ENCODE data around the gene TMEM222.
"Not testable (repeated sequence)": the region's sequence is repeated elsewhere in the genome, so short reads cannot be mapped to it uniquely, and the experiment has no call there.

Gene TMEM222, protein sequence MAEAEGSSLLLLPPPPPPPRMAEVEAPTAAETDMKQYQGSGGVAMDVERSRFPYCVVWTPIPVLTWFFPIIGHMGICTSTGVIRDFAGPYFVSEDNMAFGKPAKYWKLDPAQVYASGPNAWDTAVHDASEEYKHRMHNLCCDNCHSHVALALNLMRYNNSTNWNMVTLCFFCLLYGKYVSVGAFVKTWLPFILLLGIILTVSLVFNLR

DNA sequence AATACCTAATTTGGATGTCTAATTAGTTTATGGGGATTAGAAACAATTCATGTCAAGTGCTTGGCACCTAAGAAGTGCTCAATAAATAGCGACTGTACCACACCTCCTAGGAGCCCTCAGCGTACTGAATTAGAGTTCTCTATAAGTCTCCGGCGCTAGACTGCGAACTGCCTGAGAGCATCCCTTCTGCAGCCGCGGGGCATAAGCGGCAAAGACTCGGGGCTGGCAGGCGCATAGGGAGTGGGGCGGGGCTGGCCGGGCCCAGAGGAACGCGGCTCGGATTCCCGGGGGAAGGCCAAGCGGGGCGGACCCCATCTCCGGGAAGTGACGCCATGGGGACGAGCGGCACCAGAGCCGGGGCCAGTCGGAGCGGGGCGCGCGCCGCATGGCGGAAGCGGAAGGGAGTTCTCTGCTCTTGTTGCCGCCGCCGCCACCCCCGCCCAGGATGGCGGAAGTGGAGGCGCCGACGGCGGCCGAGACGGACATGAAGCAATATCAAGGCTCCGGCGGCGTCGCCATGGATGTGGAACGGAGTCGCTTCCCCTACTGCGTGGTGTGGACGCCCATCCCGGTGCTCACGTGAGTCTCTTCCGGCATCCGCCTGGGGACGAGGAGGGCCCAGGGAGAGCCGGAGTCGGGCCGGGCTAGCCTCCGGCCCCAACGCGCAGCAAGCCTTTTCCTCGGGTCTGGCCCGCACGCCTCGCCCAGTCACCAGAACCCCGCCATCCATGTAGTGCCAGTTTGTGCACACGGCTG lies at the start of gene TMEM222:
Gene TMEM222 (plus strand): TSS at position 351 of the 756 bp plus-strand sequence. CDS start 35 bp downstream, at position 386.
- peak; percentile 95 for DNase-seq (ENCODE audit: low read depth)

DNA sequence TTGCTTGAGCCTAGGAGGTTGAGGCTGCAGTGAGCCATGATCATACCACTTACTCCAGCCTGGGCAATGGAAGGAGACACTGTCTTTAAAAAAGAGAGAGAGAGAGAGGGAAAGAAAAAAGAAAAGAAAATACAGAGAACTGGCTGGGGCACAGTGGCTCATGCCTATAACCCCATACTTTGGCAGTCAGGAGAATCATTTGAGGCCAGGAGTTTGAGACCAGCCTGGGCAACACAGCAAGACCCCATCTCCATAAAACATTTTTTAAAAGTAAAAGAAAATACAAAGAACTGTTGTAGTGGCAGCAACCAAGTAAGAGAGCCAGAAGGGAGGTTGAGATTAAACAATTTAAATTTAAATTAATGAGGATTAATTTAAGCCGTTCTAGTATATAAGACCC lies 47.8 kb upstream of the TMEM222 start:
- no peak for DNase-seq (ENCODE audit: low read depth)

DNA sequence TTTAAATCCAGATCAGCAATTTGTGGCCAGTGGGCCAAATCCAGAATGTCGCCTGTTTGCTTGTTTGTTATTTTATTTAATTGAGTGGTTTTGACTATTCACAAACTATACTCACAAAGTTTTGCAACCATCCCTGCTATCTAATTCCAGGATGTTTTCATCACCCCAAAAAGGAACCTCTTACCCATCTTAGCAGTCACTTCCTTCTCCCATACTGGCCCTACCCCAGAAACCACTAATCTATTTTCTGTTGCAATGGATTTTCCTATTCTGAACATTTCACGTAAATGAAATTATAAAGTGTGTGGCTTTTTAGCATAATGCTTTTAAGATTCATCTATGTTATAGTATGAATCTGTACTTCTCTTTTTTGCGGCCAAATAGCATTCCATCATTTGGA lies 46.3 kb upstream of the TMEM222 start:
- DNase-seq (ENCODE audit: low read depth), result no peak

DNA sequence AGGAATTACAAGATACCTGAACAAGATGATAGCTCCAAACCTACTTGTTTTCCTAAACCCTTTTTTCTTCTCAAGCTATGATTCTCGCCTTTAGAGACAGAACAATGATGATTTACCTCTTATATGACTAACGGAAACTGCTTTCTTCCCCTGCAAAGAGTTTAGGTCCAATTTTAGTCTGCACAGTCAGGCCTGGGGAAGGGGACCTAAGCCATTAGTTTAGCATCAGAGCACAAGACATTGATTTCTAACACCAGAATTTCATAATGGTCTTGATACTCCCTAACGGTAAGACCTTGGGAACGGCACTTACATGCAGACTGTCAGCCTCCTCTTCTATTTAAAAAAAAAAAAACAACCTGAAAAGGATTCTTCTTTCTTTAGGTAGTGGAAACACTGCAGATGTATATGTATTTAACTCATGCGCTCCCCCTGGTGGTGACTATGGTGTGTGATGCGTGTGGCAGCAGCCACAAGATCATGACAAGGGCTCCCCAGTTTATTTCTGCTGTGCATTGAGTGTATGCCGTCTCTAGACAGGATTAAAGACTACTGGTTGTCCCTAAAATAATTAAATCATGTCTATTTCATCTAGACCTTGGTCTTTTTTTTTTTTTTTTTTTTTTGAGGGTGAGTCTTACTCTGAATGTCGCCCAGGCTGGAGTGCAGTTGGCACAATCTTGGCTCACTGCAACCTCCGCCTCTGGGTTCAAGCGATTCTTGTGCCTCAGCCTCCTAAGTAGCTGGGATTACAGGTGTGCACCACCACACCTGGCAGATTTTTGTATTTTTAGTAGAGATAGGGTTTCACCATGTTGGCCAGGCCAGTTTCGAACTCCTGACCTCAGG lies 37.3 kb upstream of the TMEM222 start:
- peak; percentile 86 for DNase-seq (ENCODE audit: low read depth)

DNA sequence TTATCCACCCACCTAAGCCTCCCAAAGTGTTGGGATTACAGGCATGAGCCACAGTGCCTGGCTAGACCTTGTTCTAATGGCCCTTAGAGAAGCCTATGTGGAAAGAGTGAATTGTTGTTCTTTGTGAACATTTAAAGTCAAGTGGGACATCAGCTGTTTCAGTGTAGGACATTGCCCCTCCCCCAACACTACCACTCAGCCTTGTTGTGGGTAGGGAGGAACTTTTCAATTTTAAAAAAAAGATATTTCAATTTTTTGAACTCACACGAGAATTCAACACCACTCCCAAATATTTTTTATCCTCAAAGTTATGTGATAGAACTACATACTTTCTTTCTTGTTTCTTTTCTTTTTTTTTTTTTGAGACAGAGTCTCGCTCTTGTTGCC lies 36.7 kb upstream of the TMEM222 start:
- no peak for DNase-seq (ENCODE audit: low read depth)

DNA sequence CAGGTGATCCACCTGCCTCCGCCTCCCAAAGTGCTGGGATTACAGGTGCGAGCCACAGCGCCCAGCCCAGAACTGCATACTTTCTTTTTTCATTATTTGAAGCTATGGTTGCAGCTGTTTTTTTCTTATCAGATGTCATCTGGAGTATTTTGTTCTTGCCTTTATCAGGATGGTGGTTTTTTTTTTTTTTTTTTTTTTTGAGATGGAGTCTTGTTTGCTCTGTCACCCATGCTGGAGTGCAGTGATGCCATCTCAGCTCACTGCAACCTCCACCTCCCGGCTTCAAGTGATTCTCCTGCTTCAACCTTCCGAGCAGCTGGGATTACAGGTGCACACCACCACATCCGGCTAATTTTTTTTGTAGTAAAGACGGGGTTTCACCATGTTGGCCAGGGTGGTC lies 36.1 kb upstream of the TMEM222 start:
- not testable (repeated sequence) for DNase-seq (ENCODE audit: low read depth)

DNA sequence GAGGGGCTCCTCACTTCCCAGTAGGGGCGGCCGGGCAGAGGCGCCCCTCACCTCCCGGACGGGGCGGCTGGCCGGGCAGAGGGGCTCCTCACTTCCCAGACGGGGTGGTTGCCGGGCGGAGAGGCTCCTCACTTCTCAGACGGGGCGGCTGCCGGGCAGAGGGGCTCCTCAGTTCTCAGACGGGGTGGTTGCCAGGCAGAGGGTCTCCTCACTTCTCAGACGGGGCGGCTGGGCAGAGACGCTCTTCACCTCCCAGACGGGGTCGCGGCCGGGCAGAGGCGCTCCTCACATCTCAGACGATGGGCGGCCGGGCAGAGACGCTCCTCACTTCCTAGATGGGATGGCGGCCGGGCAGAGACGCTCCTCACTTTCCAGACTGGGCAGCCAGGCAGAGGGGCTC lies 32.8 kb upstream of the TMEM222 start:
- DNase-seq (ENCODE audit: low read depth), result not testable (repeated sequence)

DNA sequence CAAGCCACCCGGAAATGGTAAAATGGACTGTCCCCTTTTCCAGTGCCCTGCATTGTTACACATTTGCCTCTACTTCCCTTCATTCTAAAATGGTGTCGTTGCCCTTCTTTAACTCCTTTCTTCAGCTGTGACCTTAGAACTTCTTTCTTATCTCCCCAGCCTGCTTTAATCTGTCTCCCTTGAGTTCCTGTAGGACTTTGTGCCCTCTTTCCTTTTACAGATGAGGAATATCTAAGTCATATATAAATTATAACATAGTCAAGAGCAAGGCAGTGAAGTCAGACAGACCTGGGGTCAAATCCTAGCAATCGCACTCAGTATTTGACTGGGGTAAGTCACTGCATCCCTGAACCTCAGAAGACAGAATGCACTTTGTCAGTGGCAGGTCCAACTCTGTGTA lies 31.4 kb upstream of the TMEM222 start:
- DNase-seq (ENCODE audit: low read depth), result no peak

DNA sequence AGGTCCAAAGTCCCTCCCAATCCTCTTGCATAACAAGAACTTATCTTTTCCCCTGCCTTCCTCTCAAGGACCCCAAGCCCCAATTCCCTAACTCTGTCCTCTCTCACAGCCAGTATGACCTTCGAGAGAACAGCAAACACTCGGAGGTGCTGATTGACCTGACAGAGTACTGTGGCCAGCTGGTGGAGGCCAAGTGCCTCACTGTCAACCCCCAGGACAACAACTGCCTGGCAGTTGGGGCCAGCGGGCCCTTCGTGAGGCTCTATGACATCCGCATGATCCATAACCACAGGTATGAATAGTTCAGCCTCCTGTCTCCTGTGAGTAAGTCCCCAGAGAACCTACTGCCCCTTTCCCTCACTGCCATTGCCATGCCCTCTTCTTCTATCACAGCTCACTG lies 29.9 kb upstream of the TMEM222 start:
- DNase-seq (ENCODE audit: low read depth), result no peak

DNA sequence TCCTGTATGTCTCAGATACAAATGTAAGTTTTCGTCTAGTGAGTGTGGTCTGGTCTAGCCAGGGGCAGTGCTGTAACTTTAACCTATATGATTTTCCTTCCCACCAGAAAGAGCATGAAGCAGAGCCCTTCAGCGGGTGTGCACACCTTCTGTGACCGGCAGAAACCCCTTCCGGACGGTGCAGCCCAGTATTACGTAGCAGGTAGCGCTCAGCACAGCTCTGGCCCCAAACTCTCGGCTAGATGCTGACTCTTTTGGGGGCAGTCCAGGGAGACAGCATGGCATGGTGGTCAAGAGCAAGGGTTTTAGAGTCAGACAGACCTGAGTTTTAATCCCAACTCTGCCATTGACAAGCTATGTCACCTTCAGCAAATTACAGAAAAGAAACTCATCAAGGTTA lies 28.0 kb upstream of the TMEM222 start:
- no peak for DNase-seq (ENCODE audit: low read depth)

DNA sequence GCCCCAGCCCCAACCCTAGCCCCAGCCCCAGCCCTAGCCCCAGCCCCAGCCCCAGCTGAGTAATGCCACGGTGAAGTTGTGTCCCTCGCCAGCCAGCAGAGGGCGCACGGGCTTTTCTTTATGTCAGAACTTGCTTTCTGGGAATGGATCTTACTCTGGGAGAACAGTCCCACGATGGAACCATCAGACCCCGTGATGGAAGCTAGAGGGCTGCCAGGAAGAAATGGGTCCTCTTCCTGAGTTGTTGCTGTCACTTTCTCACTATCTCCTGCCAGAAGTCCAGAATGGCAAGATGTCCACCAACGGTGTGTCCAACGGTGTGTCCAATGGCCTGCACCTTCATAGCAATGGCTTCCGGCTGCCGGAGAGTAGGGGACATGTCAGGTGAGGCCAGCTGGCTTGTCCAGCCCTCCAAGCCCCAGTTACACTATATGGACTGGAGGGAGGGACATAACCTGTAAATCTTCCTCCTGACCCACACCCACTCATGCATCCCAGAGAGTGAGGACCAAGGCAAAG lies 25.1 kb upstream of the TMEM222 start:
- DNase-seq (ENCODE audit: low read depth), result peak; percentile 49

DNA sequence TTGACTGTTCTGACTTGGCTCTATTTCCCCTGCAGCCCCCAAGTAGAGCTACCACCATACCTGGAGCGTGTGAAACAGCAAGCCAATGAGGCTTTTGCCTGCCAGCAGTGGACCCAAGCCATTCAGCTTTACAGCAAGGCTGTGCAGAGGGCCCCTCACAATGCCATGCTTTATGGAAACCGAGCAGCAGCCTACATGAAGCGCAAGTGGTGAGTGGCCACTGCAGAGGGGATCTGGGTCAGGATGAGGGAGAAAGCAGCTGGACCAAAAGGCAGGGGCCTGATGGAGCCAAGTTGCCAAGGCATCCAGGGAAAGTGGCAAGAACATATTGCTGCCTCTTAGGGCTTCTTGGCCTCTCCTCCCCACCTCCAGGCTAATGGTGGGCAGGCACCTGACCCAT lies 24.1 kb upstream of the TMEM222 start:
- DNase-seq (ENCODE audit: low read depth), result no peak

DNA sequence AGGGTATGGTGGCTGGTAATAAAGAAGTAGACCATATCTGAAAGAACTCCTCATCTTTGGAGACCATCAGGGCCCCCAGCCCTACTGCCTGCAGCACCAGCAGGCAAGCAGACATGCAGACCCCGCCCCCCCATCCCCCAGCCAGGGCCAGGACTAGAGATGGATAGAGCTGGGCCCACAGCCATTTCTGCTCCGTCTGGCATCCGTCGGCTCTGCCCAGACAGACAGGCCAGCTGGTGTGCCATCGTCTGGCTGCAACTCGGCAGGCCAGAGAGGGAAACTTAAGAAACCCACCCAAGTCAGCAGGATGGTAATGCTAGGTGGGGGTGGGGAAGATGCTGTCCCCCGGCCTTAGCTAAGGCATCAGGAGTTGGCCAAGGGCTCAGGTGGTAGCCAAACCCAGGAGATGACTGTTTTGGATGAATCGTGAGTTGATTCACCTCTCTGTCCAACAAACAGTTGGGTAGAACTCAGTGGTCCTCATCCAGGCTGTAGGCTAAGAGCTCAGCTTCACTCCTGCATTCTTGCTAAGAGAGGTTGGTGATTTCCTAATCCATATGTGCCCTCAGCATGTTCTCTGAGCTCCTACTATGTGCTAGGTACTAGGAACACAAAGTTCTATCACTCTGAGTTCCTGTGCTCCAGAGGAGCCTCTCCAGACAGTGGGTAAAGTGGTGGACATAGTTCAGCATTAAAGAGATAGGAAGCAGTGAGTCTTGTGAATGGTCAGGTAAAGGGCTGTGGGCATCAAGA lies 23.2 kb upstream of the TMEM222 start:
- DNase-seq (ENCODE audit: low read depth), result no peak

DNA sequence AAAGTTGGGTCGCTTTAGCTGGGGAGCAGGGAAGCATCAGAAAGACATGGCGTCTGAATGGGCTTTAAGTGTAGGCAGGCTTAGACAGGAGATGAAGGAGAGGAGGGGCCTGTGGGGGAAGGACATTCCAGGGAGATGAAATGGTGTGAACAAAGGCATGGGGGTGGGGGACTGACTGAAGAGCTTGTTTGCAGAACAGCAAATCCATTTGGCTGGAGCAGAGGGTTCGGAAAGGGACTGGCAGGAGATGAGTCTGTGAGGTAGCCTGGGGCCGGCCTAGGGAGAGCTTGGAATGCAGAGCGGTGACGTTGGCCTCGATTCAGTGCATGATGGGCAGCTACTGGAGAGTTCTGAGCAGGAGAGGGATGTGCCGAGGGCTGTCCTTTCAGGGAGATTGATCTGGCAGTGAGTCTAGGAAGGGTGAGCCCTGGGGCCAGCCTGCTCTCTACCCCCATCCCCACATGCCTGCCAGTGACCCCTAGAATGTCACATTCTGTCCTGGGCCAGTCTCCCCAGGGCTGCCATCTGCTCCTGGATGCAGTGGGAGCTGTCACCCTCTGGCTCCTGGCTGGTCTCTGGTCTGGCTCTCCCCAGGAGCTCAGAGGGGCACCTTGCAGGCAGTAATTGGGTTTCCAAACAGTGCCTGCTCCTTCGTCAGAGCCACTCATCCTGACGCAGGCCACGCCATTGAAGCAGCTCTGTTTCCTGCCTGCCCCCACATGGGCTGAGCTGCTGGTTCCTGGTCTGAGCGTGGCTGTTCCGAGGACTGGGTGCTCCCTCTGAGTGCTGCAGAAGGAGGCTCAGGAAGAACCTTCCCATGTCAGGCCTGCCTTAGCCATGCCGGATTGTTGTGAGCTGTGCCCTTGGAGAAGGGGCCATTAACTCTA lies 22.3 kb upstream of the TMEM222 start:
- DNase-seq (ENCODE audit: low read depth), result no peak

DNA sequence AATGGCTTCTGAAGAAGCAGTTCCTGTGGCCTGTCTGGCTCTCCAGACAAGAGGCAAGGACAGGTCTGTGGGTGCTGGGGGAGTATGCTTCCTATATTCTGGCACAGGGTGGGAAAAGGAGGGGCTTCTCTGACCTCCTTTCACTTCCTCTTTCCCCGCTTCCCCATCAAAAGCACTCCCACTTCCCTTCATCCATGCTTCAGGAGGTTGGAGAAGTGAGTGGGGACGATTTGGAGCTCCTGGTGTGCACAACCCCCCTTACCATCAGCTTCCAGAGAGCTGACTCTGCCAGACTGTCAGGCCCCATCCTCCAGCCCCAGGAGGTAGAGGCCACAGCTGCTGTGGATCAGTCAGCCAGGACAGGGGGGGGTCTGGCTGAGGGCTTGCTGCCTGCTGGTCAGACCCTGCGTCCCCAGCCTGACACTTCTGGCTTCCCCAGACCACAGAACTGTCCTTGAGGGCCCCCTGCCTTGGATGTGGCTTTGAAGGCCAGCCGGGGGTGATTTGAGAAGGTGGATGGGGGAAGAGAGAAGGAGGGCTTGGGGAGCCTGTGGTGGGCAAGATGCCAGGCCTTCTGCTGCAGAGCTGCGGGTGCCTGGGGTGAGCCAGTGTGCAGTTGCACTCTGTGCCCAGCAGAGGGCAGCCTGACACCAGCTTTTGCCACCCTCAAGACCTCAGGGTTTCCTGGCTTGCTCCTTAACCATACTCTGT lies 21.5 kb upstream of the TMEM222 start:
- peak; percentile 64 for DNase-seq (ENCODE audit: low read depth)

DNA sequence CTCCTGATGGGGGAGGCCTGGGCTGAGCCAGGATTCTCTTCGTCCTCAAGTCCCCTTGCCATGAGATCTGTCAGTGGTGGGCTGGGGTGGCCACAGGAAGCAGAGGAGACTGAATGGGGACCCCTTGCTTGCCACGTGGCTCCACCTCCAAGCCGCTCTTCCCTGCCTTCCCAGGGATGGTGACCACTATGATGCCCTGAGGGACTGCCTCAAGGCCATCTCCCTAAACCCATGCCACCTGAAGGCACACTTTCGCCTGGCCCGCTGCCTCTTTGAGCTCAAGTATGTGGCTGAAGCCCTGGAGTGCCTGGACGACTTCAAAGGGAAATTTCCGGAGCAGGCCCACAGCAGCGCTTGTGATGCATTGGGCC lies 20.9 kb upstream of the TMEM222 start:
- DNase-seq (ENCODE audit: low read depth), result no peak

DNA sequence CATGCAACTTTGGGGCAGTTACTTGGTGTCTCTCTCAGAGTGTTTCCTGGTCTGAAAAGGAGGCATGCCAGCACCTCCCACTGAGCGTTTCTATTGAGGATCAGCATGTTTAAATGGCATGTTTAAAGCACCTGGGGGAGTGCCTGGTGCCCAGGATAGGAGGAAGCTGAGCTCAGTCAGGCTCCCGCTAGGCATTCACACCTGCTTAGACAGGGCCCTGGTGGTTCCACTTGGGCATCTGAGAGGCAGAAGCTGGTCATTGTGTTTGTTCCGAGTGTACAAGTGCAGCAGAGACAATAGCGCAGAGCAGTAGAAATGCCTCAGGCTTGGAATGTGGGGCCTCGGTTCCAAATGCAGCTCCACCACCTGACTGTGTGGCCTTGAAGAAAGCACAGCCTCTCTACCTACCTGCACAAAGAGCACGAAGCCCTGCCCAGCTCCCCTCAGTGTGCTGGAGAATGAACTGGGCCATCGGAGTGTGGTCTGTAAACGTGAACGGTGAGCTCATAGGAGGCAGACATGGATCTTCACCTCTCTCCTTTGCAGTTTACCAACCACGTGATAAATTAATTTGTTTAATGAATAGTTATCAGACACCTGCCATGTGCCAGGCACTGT lies 20.3 kb upstream of the TMEM222 start:
- no peak for DNase-seq (ENCODE audit: low read depth)

DNA sequence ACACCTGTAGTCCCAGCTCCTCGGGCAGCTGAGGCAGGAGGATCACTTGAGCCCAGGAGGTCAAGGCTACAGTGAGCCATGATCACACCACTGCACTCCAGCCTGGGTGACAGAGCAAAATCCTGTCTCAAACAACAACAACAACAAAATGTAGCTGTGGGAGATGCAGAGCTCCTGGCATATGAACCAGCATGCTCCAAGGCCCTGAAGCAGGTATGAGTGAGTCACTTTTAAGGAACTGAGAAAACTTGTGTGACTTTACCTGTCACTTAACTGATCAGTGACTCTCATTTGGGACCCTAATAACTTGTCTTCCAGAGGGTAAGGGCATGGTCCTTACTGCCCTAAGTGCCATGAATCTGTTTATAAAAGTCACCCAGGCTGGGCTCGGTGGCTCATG lies 19.4 kb upstream of the TMEM222 start:
- DNase-seq (ENCODE audit: low read depth), result no peak

DNA sequence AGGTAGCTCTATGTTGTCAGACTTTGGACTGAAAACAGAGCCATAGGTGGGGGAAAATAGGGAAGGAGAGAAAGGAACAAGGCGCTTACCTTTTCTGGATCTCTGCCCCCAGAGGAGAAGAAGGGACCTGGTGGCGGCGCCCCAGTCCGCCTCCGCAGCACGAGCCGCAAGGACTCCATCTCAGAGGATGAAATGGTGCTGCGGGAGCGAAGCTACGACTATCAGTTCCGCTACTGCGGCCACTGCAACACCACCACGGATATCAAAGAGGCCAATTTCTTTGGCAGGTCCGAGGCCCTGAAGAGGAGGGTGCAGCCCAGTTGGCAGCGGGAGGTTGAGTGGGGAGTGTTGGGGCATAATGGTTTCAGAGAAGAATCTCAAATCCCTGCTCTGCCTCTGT lies 18.5 kb upstream of the TMEM222 start:
- DNase-seq (ENCODE audit: low read depth), result no peak

DNA sequence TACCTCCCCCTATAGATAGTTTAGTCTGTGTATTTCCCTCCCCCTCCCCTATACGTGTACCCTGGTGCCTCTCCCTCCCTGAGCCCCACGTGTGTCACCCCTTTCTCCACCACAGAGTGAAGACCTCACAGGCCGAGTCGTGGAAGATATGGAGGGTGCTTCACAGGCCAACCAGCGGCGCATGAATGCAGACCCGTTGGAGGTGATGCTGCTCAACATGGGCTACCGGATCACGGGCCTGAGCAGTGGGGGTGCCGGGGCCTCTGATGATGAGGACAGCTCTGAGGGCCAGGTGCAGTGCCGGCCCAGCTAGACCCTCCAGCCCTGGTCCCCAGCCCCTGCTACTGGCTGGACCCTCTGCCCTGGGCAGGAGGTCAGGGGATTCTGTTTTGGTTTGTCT lies 15.9 kb upstream of the TMEM222 start:
- no peak for DNase-seq (ENCODE audit: low read depth)

Measured in stimulated activated CD8-positive, alpha-beta memory T cell treated with anti-CD3 and anti-CD28 coated beads, Interleukin-12 subunit alpha, Interleukin-12 subunit beta, amount 100 ng/mL, for 1 hour (primary cell).